Neural cell (in vitro differentiated cells): ENCODE results near the gene RPL27. TPM values are rescaled to one million over a fixed set of nuclear protein-coding genes. Genes with fewer than 3 reads are reported as not detected.

ENCODE experiments used
- polyA plus RNA-seq: library from polyadenylated mRNA; depleted of rRNA; stranded (reverse); fragments of >200 nt; gene quantifications from 2 replicates; pipeline ENCODE4 v1.2.3, GENCODE V29; 2014
- small RNA-seq, 3 experiments: library from RNA; depleted of rRNA; stranded (forward); fragments of <200 nt; gene quantifications; one replicate each; pipeline ENCODE3, GENCODE V24; 2012

RPL27 gene
- polyA plus RNA-seq, 1 donor from 2014 or later: 1,167 TPM

Small RNA genes lying within 50 kb of the gene (small RNA-seq; reads per million reads assigned to genes)
- gene AARSD1: 0 to 0.23 (median 0.16) reads per million in 3 experiments

Other genes starting within 250 kb of the RPL27 start
- gene RAMP2, start 237.2 kb upstream of the RPL27 start, polyA plus RNA-seq: 0.96 and 2.1 TPM in 2 replicates
- gene VPS25, start 225.0 kb upstream of the RPL27 start, polyA plus RNA-seq: 128 and 133 TPM in 2 replicates
- gene WNK4, start 217.8 kb upstream of the RPL27 start, polyA plus RNA-seq: 0.10 TPM in 1 of 2 replicates, not detected in the other
- 222 and 234 TPM in 2 replicates for gene COA3, start 199.7 kb upstream of the RPL27 start, polyA plus RNA-seq
- gene CNTD1, start 199.6 kb upstream of the RPL27 start, polyA plus RNA-seq: 0.21 and 1.2 TPM in 2 replicates
- gene BECN1, start 174.1 kb upstream of the RPL27 start, polyA plus RNA-seq: 74.7 and 87.7 TPM in 2 replicates
- 56.6 and 67.0 TPM in 2 replicates for gene PSME3, start 165.0 kb upstream of the RPL27 start, polyA plus RNA-seq
- 1.8 and 2.8 TPM in 2 replicates for gene AOC2, start 153.8 kb upstream of the RPL27 start, polyA plus RNA-seq
- gene AOC3, start 147.2 kb upstream of the RPL27 start, polyA plus RNA-seq: 0.35 and 0.54 TPM in 2 replicates
- not detected in 2 replicates for gene G6PC1, start 97.6 kb upstream of the RPL27 start, polyA plus RNA-seq
- 52.0 and 64.2 TPM in 2 replicates for gene AARSD1, start 34.0 kb upstream of the RPL27 start, polyA plus RNA-seq
- gene PTGES3L, start 18.3 kb upstream of the RPL27 start, polyA plus RNA-seq: 5.8 and 7.8 TPM in 2 replicates
- gene RUNDC1, start 17.9 kb upstream of the RPL27 start, polyA plus RNA-seq: 15.1 and 16.3 TPM in 2 replicates
- not detected in 2 replicates for gene IFI35, start 8.4 kb downstream of the RPL27 start, polyA plus RNA-seq
- gene VAT1, start 24.0 kb downstream of the RPL27 start, polyA plus RNA-seq: 151 and 193 TPM in 2 replicates
- gene RND2, start 26.8 kb downstream of the RPL27 start, polyA plus RNA-seq: 43.8 and 44.1 TPM in 2 replicates
- 0.98 and 1.0 TPM in 2 replicates for gene BRCA1, start 126.9 kb downstream of the RPL27 start, polyA plus RNA-seq
- 59.6 and 62.4 TPM in 2 replicates for gene NBR1, start 172.8 kb downstream of the RPL27 start, polyA plus RNA-seq
- gene TMEM106A, start 213.5 kb downstream of the RPL27 start, polyA plus RNA-seq: 2.3 TPM in 1 of 2 replicates, not detected in the other
- gene CCDC200, start 230.2 kb downstream of the RPL27 start, polyA plus RNA-seq: not detected in 2 replicates
- not detected in 2 replicates for gene RNU2-1, start 235.6 kb downstream of the RPL27 start, polyA plus RNA-seq